ENCODE results near the gene ACSM3.

ACSM3 gene

GRCh38 chr16:20734782-20735181 lies 29.0 kb upstream of the ACSM3 start:
- no peak for TF ChIP-seq CTCF (IDR thresholded peaks at IDR 0.05; ENCODE audit: low read depth, low read length, missing control alignments)
- no peak overlapping the region for H3K4me3 ChIP-seq (ENCODE audit: low read depth, low read length)
- in situ Hi-C loops (cut with HindIII; ENCODE audit: low sequenced_read_pairs): no loop called here
- no peak for DNase-seq (ENCODE audit: low read depth)

- in situ Hi-C loops (cut with HindIII; ENCODE audit: low sequenced_read_pairs): no loop called here
- DNase-seq (ENCODE audit: low read depth): no peak
- TF ChIP-seq CTCF (IDR thresholded peaks at IDR 0.05; ENCODE audit: low read depth, low read length, missing control alignments): no peak
- no peak overlapping the region for H3K4me3 ChIP-seq (ENCODE audit: low read depth, low read length)
Measured at GRCh38 chr16:20735490-20735889, 28.3 kb upstream of the ACSM3 start.

GRCh38 chr16:20740007-20740883 lies 23.6 kb upstream of the ACSM3 start:
- TF ChIP-seq CTCF (IDR thresholded peaks at IDR 0.05; ENCODE audit: low read depth, low read length, missing control alignments): peak; percentile 50
- in situ Hi-C loops (cut with HindIII; ENCODE audit: low sequenced_read_pairs): no loop called here
- peak overlapping the region; percentile 98 for H3K4me3 ChIP-seq (ENCODE audit: low read depth, low read length)
- no peak for DNase-seq (ENCODE audit: low read depth)

- TF ChIP-seq CTCF (IDR thresholded peaks at IDR 0.05; ENCODE audit: low read depth, low read length, missing control alignments): no peak
- DNase-seq (ENCODE audit: low read depth): peak; percentile 39
- in situ Hi-C loops (cut with HindIII; ENCODE audit: low sequenced_read_pairs): no loop called here
- H3K4me3 ChIP-seq (ENCODE audit: low read depth, low read length): peak overlapping the region; percentile 98
Measured at GRCh38 chr16:20740901-20741521, 22.8 kb upstream of the ACSM3 start.

- peak within 1 kb of the TSS; percentile 98 for H3K4me3 ChIP-seq (ENCODE audit: low read depth, low read length)
- DNase-seq (ENCODE audit: low read depth): peak; percentile 87
- in situ Hi-C loops (cut with HindIII; ENCODE audit: low sequenced_read_pairs): no loop called here
- peak; percentile 21 for TF ChIP-seq CTCF (IDR thresholded peaks at IDR 0.05; ENCODE audit: low read depth, low read length, missing control alignments)
Measured at GRCh38 chr16:20741554-20742285, 22.1 kb upstream of the ACSM3 start, which contains the start of gene THUMPD1. TSS of gene THUMPD1 (minus strand) at chr16:20741818. CDS start at chr16:20741739, 79 bp downstream.

- no peak overlapping the region for H3K4me3 ChIP-seq (ENCODE audit: low read depth, low read length)
- DNase-seq (ENCODE audit: low read depth): no peak
- no peak for TF ChIP-seq CTCF (IDR thresholded peaks at IDR 0.05; ENCODE audit: low read depth, low read length, missing control alignments)
- in situ Hi-C loops (cut with HindIII; ENCODE audit: low sequenced_read_pairs): no loop called here
Measured at GRCh38 chr16:20743591-20743990, 20.2 kb upstream of the ACSM3 start.
